NCI-H2227 (cell line): ENCODE results near the gene HOXA5.

Experiments used
- DNase-seq: peaks from one replicate; lab custom pipeline; 2025; ENCODE audit not compliant: unreplicated experiment; lab: John Stamatoyannopoulos, UW

Gene HOXA5

DNA sequence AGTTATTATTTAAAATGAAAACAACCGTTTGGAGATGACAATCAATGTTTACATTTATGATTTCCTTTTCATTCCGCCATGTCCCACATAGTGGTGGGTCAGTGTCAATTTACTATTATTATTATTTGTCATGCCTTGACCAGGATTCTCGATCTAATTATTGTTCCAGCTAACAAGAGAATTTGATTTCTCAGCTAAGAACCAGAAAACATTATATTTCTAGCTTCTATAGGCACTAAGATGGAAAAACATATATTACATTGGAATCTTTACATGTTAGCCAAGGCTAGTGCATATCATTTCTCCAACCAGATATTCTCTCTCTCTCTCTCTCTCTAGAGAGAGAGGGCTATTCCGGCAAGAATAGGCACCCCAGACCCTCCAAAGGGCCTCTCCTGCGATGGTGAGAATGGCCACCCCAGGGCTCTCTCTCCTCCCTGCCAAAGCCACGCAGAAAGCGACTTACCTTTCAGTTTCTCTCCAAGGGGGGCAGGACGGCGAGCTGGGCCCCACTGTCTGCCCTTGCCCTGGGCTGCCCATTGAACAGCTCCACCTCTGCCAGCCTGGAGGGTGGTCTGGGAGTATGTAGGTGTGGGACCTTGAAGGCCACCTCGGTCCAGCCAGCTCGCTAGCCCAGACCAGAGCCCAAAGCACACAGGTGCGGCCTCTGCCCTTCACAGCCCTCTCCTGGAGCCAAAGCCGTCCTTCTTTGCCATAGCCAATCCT, 6.5 kb upstream of the HOXA5 start:
- DNase-seq = no peak

DNA sequence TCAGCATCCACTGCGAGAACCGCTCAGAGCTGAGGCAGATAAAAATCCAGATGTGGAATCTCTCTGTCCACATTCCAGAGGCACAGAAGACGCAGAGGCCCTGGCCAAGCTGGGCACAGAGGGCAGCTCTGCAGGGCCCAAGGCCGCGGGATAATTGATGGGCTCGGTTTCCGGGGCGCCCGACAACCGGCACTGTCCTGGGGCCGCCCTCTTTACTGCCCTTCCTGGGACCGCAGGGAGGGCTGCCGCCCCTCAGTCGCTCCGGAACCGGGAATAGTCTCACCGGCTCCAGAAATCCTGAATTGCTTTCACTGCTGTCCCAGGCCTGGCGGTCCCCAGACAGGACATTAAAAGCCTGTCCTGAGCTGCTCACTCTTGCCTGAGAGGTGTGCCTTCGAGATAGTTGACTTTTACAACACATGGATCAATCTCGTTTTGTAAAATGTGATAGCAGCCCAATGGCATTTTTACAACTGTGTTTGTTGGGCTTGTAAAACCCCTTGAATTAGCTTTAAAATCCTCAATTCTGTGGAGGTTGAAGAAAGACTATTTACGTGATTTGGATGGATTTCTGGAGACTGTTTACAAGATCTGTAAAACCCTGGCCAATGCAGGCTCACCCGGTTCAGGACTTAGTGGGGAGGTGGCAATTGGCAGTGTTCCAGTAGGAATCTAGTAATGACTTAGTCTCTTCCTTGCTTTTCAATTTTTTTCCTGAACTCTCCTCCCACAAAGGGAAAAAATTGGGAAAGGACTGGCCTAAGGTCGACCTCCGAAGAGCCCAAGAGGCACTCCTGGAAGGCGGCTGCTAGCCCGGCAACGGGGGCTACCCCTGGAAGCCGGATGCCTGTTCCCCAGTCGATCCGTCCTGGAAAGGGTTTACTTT, 5.5 kb upstream of the HOXA5 start:
- DNase-seq = no peak

DNA sequence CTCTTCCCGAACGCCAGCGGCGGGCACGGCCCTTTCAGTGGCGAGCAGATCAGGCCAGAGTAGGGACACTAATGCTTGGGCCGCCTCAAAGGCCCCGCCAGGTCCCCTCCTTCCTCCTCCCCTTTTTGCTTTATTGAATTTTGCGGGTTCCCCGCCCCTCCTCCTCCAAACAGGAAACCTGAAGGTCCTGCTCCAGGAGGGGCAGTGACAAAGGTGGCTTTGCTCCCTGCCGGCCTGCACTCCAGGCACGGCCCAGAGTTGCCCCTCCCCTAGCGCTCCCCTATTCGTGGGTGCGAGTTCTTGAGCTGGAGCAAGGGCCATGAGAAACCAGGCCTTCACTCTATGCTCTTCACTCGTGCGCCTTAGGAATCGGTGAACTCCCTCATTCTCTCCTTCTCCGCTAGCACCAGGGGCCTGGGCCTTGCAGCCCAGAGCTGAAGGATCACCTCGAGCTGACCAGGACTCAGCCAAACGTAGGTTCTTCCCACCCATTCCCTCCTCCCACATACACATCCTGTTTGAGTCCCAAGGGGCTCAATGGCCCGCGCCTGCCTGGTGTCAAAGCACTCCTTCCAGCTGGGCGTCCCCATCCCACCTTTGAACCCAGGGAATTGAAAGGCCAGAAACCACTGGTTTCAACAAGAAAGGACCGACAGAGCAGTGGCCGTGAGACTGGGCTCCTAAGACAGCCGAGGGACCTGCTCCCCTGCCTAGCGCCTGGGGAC, 4.7 kb upstream of the HOXA5 start:
- no peak for DNase-seq

DNA sequence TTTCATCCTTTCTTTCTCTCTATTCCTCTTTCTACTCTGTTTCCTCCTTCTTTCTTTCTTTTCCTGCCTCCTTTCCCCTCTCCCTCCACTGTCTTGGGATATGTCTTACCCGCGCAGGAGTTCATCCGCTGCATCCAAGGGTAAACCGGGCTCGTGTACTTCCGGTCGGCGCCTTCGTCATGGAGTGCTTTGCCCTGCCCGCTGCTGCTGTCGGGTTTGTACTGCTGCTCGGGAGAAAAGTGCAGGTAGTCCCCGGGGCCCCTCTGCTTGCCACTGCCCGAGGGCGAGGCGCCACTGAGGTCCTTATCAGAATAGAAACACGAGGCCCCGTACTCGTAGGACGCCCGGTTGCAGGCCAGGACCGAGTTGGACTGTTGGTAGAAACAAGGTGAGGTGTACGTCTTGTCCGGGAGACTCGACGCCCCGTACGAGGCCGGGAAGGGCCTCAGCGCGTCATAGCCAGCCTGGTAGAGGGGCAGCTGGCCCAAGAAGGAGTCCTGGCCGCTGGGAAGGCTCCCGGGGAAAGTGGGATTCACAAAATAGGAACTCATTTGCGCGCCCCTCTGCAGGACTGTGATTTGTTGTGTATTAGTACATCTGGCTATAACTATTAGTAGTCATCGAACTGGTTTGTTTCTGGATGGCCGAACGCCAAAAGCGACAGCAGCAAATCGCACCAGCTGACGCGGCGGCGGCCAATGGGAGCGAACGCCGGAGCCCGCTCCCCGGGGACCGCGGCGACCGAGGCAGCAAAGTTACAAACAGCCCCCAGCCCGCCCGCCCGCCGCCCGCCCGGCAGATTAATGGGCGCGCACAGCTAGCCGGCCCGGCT, 3.9 kb upstream of the HOXA5 start, which contains the start of gene HOXA6:
HOXA6 (minus strand) TSS at position 576 of the 832 bp plus-strand sequence; CDS start at position 551, 25 bp downstream.
- DNase-seq = no peak

DNA sequence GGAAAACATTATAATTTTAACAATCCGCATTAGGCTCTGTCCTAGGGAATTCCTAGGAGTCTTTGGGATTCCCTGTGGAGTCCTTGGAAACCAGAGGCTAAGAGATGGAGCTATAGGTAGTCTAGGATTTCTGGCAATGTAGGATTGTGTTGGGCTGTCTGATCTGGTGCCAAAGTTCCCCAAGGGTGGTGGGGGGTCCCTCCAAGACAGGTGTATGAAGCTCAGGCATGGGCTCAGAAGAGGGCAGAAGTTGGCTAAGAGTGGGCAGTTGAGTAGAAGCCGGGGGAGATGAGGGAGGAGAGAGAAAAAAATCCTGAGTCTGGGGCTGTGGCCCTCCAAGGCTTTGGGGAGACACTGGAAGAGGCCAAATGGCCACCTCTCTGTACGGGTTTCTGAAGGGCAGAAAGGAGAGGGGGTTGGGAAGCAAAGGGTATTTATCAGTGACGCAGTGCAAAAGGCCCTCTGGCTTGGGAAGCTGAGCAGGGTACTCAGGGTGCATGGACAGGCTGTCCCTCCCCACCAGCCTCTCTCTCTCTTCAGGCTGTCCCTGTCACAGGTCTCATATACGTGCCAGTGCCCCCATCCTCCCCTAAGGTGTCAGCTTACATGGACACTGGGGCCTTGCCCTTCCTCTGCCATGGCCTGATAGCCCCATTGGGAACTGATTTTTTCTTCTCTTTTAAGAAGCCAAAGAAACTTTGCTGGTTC, 3.2 kb upstream of the HOXA5 start:
- DNase-seq = no peak

DNA sequence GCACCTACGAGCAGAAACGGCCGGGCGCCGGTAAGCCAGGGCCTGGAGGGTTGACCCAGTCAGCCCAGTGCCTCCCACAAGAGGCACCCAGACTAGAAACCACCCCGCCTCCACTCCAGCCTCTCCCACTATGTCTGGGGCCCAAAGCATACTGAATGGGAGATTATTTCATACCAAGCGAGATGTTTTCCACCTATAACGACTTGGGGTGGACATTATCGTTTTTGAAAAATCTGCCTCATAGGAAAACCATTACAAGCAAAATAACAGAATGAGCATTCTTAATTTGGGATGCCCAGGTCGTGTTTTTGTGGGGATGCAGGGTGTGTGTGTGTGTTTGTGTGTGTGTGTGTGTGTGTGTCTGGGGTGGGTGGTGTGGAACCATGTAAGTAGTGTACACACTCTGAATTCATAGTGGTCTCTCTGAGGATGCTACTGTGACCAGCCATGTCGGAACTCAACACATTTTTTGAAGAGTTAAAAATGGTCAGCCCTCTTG, 2.5 kb upstream of the HOXA5 start:
- no peak for DNase-seq

DNA sequence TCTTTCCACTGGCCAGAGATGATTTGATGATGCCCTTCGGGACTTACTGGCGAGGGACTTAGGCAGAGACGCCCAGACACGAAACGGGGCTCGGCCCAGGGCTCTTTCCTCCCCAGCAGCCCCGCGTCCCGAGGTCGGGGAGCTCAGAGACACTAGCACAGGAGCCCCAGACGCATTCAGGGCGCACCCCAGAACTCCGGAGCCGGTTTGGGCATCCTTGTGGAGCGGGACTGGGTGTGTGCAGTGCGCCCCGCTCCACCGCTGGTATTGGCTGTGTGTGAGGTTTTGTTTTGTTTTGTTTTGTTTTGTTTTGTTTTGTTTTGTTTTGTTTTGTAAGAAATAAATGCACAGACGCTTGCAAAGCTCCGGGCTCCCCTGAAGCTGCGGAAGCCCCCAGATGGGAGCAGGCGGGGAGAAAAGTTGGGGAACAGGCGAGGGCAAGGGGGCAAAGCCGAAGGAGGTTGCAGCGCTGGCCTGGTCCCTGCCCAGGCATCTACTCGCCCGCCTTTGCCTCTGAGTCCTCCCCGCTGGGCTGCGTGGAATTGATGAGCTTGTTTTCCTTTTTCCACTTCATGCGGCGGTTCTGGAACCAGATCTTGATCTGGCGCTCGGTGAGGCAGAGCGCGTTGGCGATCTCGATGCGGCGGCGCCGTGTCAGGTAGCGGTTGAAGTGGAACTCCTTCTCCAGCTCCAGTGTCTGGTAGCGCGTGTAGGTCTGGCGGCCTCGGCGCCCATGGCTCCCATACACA, 1.9 kb upstream of the HOXA5 start:
- no peak for DNase-seq

DNA sequence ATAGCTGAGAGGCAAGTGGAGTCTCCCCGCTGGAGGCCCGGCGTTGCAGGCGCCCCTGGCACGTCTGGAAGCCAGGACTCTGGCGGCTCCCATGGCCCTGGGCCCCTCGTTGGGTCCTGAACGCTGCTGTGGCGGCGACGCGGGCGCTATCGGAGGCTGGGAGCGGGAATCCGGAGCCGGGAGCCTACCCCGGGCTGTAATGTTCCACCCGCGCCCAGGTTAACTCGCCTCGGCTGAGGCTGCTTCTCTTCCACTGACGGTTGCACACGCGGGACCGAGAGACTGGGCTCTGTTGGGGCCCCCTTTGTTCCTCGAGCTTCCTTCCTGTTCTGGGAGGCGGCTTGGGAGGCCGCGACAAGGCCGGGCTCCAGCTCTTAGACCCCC, 1.3 kb upstream of the HOXA5 start:
- DNase-seq = no peak

DNA sequence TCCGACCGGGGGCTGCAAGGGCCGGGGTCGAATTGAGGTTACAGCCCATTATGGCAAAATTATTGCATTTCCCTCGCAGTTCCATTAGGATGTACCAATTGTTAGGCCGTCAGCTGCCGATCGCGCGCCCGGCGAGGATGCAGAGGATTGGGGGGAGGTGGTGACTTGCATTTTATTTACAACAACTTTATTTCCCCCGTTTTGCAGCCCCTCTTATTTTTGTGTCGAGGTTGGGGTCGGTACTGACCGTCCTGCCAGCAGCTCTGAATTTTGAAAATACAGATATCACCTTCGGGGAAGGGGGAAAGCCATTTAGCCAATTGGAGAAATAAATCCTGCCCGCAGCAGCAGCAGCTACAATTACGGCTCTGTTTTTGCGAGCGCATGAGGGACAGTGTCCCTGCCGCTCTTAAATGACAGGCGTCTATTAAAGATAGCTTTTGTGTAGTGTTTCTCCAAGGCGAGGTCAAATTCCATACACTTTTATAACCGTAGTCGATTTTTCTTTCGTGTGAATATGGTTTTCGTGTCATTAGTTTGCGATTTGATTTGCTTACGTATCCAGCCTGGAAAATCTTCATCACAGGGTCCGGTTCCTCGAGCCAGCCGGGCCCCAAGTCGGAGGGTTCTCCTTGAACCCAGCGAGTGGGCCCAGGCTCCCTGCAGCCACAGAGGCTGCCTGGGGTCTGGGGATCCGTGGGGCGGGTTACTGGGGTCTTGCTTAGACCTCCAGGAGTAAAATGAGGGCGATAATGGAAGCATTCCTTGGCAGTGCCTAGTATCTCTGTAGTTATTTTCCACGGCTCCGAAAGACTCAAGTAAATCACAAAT, 684 bp upstream of the HOXA5 start:
- DNase-seq = no peak

DNA sequence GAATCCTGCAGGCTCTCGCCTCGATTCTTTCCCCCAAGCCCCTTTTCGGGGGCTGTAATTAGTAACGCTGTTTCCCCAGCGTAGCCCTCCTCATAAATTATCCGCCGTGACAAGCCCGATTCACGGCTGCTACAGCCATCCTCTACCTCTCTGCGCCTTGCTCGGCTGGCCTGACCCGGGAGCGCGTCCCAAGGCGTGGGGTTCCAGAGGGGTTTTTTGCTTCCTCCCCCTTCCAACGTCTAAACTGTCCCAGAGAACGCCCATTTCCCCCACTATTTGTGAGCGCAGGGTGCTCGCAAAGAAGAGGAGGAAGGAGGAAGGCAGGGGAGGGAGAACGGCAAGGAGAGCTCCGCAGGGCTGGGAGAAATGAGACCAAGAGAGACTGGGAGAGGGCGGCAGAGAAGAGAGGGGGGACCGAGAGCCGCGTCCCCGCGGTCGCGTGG, 880 bp downstream of the HOXA5 start:
- no peak for DNase-seq

DNA sequence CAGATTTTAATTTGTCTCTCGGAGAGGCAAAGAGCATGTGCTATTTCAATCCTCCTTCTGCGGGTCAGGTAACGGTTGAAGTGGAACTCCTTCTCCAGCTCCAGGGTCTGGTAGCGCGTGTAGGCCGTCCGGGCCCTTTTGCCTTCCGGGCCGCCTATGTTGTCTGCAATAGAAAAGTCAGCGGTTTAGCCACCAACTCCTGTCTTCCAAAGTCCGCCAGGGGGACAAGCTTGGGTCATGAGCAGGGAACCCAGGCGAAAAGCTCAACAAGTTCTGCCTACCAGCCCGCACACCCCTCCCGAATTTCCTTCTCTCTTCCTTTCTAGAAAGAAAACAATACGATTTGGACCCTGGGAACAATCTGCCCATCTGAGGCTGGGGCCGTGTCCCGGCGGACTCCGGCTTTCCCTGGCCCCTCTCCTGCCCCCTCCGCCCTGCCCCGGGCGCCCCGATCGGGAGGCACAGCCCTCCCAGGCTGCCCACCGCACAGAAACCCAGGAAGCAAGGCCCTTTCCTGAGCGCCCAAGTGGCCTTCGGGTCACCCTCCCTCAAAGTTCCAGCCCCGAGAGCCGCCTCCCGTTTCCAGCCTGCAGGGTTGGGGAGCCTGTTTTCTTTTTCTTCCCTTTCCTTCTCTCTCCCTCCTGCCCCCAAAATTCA, 1.4 kb downstream of the HOXA5 start:
- no peak for DNase-seq

DNA sequence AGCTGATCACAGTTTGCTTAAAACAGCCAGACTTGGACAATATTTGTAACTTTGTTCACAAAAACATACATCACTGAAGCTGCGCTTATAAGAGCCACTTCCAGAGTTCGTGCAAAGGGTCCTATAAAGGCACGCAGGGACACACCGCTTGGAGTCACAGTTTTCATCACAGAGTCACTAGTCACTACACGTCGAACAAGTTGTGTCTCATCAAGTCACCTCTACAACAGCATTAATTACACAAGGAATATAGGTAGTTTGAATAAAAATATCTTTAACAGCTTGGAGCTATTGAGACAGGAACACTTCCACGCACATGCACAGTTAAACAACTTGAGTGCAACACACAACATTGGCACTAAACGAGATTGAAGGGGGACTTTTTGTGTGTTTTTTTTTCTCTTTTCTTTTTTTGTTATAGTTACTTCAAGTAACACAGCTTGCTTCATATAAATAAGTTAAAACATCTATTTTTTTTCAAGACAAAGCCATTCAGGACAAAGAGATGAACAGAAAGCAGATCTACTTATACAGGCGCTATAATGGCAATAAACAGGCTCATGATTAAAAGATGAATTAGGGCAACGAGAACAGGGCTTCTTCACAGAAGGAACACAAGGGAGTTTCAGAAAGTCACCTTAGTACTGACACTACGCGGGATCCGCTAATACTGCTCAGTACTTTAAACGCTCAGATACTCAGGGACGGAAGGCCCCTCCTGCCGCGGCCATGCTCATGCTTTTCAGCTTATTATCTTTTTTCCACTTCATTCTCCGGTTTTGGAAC, 2.2 kb downstream of the HOXA5 start:
- no peak for DNase-seq

DNA sequence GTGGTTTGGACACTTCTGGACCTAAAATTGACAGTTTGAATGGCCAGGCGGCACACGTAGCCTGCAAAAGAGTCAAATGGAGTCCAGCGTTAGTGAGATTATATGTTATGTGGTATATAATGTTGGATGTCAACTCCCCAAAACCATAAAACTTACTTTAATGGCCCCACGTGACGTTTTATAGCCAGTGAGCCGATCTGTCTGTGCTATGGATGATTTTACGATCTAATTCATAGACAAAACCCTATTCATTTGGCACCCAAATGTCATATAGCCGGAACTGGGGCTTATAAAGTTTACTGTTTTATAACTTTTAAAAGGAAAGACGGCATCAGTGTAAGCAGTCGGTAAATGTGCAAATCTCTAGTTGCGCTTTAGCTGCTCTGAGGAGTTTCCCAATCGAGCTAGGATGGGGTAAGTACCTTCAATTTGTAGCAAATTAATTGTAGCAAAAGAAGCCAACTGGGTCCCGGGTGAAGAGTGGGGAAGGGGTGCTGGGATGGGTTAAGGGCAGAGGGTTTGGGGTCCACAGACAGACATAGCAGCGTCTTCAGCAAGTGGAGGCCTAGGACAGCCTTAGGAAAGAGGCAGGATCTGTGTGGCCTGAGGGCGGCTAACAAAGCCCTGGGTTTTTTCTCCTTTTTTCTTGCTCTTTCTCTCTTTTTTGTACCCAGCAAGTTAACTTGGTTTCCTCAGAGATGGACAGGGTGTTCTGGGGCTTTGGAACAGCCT, 3.2 kb downstream of the HOXA5 start:
- no peak for DNase-seq

DNA sequence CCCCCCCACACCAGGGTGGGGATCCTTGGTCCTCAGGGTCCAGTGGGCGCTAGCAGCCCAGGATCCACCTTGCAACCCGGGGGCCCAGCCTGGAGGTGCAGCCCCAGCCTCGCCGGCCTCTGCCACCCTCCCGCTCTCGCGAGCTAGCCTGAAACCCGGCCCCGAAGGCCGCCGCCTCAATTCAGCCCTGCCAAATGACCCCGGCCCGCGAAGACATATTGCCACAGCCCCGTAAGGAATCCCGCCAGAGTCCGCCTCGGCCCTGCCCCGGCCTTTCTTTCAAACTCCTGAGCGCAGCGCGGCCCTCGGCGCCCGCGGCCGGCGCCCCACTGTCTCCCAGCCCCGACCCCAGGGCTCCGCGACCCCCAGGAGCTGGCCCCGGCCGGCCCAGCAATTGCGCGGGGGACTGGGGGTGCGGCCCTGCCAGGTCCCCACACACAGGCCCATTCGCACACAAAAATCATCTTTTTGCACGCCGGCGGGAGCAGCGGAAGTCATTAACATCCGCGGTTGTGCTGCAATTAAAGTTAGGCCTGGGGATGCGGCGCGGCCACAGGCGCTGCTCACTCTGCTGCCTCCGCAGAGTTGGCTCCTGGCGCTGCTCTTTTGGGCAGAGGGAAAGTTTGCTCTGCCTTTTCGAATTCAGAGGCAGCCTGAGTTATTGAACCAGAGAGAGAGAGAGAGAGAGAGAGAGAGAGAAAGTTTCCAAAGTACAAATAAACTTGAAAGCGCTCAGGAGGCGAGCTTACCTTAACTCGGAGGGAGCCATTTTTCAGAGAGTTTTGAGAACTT, 4.0 kb downstream of the HOXA5 start:
- DNase-seq = no peak

DNA sequence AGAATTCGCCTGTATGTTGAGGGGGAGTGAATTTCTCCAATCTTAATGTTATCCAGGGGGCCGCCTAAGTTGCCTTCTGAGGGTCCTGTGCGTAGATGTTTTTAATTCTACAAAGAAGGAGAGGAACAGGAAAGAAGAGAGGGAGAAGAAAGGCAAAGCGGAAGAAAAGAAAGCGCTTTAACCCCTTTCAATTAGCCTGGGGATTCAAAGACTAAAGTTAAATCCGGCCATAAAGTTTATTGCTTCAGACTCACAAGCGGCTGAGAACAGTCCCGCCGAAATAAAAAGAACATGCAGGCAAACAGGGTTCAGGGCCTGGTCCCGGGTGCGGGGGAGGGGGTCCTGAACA, 4.5 kb downstream of the HOXA5 start:
- DNase-seq = no peak

DNA sequence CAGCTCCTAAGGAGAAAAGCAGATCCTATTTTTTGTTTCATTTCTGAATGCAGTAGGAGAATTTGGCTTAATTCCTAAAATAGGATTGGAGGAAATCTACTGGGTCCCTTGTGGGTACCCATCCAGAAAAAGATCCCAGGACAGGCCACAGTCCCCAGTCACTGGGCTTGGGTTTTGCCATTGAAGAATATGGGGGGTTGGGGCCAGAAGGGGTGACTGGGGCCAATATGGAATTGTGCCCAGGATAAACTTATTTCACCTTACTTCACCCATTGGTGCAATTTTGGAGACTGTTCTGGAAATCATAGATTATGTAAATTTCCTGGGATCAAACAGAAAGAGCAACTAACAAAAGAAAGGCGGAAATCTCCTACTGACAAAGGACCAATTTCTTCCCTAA, 5.0 kb downstream of the HOXA5 start:
- no peak for DNase-seq
